Activated CD4-positive, alpha-beta memory T cell treated with anti-CD3 and anti-CD28 coated beads, Interleukin-2, amount 10 ng/mL, durations not matched to agents 7 days and 5 days (primary cell): Measurements from ENCODE around the gene XRCC4. TPM values are rescaled to one million over a fixed set of nuclear protein-coding genes. Genes with fewer than 3 reads are reported as not detected.

Experiments
- CTCF ChIA-PET: fragments of 350-600 bp; sonication (Branson Sonifier 250); formaldehyde crosslinking; loops from one replicate; lab custom pipeline; 2021; ENCODE audit warnings: antibody characterized with exemption, inconsistent platforms; lab: Charles Lee
- POLR2A ChIA-PET: fragments of 350-600 bp; sonication (Branson Sonifier 250); formaldehyde crosslinking; loops from one replicate; lab custom pipeline; 2021; ENCODE audit warnings: antibody characterized with exemption; lab: Charles Lee
- DNase-seq: peaks from one replicate; pipeline ENCODE4 v3.0.0-alpha.2; 2020
- H3K27ac Mint-ChIP-seq: one replicate; pipeline ENCODE4 v1.8.0; 2021; ENCODE audit warnings: mild to moderate bottlenecking, mixed read lengths
- H3K27me3 Mint-ChIP-seq: one replicate; pipeline ENCODE4 v1.8.0; 2021; ENCODE audit warnings: mixed read lengths
- H3K36me3 Mint-ChIP-seq: one replicate; pipeline ENCODE4 v1.8.0; 2021; ENCODE audit warnings: low read depth, mixed read lengths
- H3K4me1 Mint-ChIP-seq: one replicate; pipeline ENCODE4 v1.8.0; 2021; ENCODE audit warnings: mixed read lengths
- H3K4me3 Mint-ChIP-seq: one replicate; pipeline ENCODE4 v1.8.0; 2021; ENCODE audit warnings: mild to moderate bottlenecking, mixed read lengths
- H3K9me3 Mint-ChIP-seq: one replicate; pipeline ENCODE4 v1.8.0; 2021; ENCODE audit warnings: mixed read lengths
- total RNA-seq, 2 experiments: library from RNA; stranded (reverse); gene quantifications; one replicate each; pipeline ENCODE4 v1.2.3, GENCODE V29; 2021

Gene XRCC4
- total RNA-seq, 2 experiments from 2014 or later, result 10.5 to 13.0 TPM

- POLR2A ChIA-PET, result no interaction called here
- no peaks in the 10 kb centered on the region for H3K27me3 Mint-ChIP-seq
- no peaks in the 10 kb centered on the region for H3K4me1 Mint-ChIP-seq
- DNase-seq, result no peak
- H3K9me3 Mint-ChIP-seq, result peaks cover 1% of the 10 kb centered on the region
- H3K4me3 Mint-ChIP-seq, result no peak overlapping the region
- no peaks in the 10 kb centered on the region for H3K36me3 Mint-ChIP-seq
- CTCF ChIA-PET, result interaction anchor here (0.6 kb wide), 1 partner anchor 349 kb away, joined by 3 read pairs; no protein-coding TSS in a partner anchor
- H3K27ac Mint-ChIP-seq, result no peak overlapping the region
Measured at GRCh38 chr5:83385812-83386211, 308.5 kb downstream of the XRCC4 start.

- Mint-ChIP-seq H3K27me3 (no peaks in the 10 kb centered on the region), H3K36me3 (no peaks in the 10 kb centered on the region), H3K4me1 (no peaks in the 10 kb centered on the region), H3K4me3 (no peak overlapping the region), H3K9me3 (peaks cover 1% of the 10 kb centered on the region), H3K27ac (no peak overlapping the region)
- CTCF ChIA-PET, result no interaction called here
- DNase-seq, result no peak
- POLR2A ChIA-PET, result no interaction called here
Measured at GRCh38 chr5:83387041-83387440, 309.7 kb downstream of the XRCC4 start.

- ChIA-PET POLR2A (no interaction called here), CTCF (no interaction called here)
- Mint-ChIP-seq H3K4me3 (no peak overlapping the region), H3K9me3 (no peaks in the 10 kb centered on the region), H3K27me3 (no peaks in the 10 kb centered on the region), H3K4me1 (no peaks in the 10 kb centered on the region), H3K27ac (no peak overlapping the region), H3K36me3 (no peaks in the 10 kb centered on the region)
- DNase-seq, result no peak
Measured at GRCh38 chr5:83388608-83389007, 311.3 kb downstream of the XRCC4 start.

GRCh38 chr5:83392766-83393503 lies 315.6 kb downstream of the XRCC4 start:
- no peak overlapping the region for H3K4me3 Mint-ChIP-seq
- H3K27ac Mint-ChIP-seq, result no peak overlapping the region
- ChIA-PET CTCF (no interaction called here), POLR2A (no interaction called here)
- no peak for DNase-seq
- H3K27me3 Mint-ChIP-seq, result no peaks in the 10 kb centered on the region
- H3K36me3 Mint-ChIP-seq, result no peaks in the 10 kb centered on the region
- no peaks in the 10 kb centered on the region for H3K4me1 Mint-ChIP-seq
- no peaks in the 10 kb centered on the region for H3K9me3 Mint-ChIP-seq

- Mint-ChIP-seq H3K9me3 (no peaks in the 10 kb centered on the region), H3K27ac (no peak overlapping the region), H3K4me1 (no peaks in the 10 kb centered on the region), H3K36me3 (no peaks in the 10 kb centered on the region), H3K4me3 (no peak overlapping the region), H3K27me3 (no peaks in the 10 kb centered on the region)
- POLR2A ChIA-PET, result no interaction called here
- DNase-seq, result no peak
- CTCF ChIA-PET, result no interaction called here
Measured at GRCh38 chr5:83393504-83393866, 316.1 kb downstream of the XRCC4 start.

- ChIA-PET CTCF (no interaction called here), POLR2A (no interaction called here)
- DNase-seq, result no peak
- H3K27ac Mint-ChIP-seq, result no peak overlapping the region
- no peaks in the 10 kb centered on the region for H3K36me3 Mint-ChIP-seq
- no peaks in the 10 kb centered on the region for H3K27me3 Mint-ChIP-seq
- no peak overlapping the region for H3K4me3 Mint-ChIP-seq
- no peaks in the 10 kb centered on the region for H3K9me3 Mint-ChIP-seq
- no peaks in the 10 kb centered on the region for H3K4me1 Mint-ChIP-seq
Measured at GRCh38 chr5:83394190-83394589, 316.8 kb downstream of the XRCC4 start.

- Mint-ChIP-seq H3K4me3 (no peak overlapping the region), H3K27me3 (no peaks in the 10 kb centered on the region), H3K9me3 (no peaks in the 10 kb centered on the region), H3K27ac (no peak overlapping the region), H3K36me3 (no peaks in the 10 kb centered on the region), H3K4me1 (no peaks in the 10 kb centered on the region)
- ChIA-PET CTCF (no interaction called here), POLR2A (no interaction called here)
- no peak for DNase-seq
Measured at GRCh38 chr5:83396662-83397061, 319.3 kb downstream of the XRCC4 start.

GRCh38 chr5:83397658-83398057 lies 320.3 kb downstream of the XRCC4 start:
- no peaks in the 10 kb centered on the region for H3K36me3 Mint-ChIP-seq
- CTCF ChIA-PET, result no interaction called here
- H3K4me1 Mint-ChIP-seq, result no peaks in the 10 kb centered on the region
- no peak overlapping the region for H3K4me3 Mint-ChIP-seq
- POLR2A ChIA-PET, result no interaction called here
- H3K27ac Mint-ChIP-seq, result no peak overlapping the region
- no peak for DNase-seq
- H3K9me3 Mint-ChIP-seq, result no peaks in the 10 kb centered on the region
- H3K27me3 Mint-ChIP-seq, result no peaks in the 10 kb centered on the region

GRCh38 chr5:83400241-83400640 lies 322.9 kb downstream of the XRCC4 start:
- DNase-seq, result no peak
- ChIA-PET CTCF (no interaction called here), POLR2A (no interaction called here)
- H3K36me3 Mint-ChIP-seq, result no peaks in the 10 kb centered on the region
- H3K9me3 Mint-ChIP-seq, result no peaks in the 10 kb centered on the region
- no peaks in the 10 kb centered on the region for H3K27me3 Mint-ChIP-seq
- H3K27ac Mint-ChIP-seq, result no peak overlapping the region
- no peaks in the 10 kb centered on the region for H3K4me1 Mint-ChIP-seq
- no peak overlapping the region for H3K4me3 Mint-ChIP-seq

GRCh38 chr5:83400701-83401100 lies 323.4 kb downstream of the XRCC4 start:
- ChIA-PET POLR2A (no interaction called here), CTCF (no interaction called here)
- Mint-ChIP-seq H3K27ac (no peak overlapping the region), H3K36me3 (no peaks in the 10 kb centered on the region), H3K27me3 (no peaks in the 10 kb centered on the region), H3K4me1 (no peaks in the 10 kb centered on the region), H3K9me3 (no peaks in the 10 kb centered on the region), H3K4me3 (no peak overlapping the region)
- no peak for DNase-seq

GRCh38 chr5:83401122-83401731 lies 323.9 kb downstream of the XRCC4 start:
- no peaks in the 10 kb centered on the region for H3K4me1 Mint-ChIP-seq
- CTCF ChIA-PET, result no interaction called here
- H3K9me3 Mint-ChIP-seq, result no peaks in the 10 kb centered on the region
- H3K4me3 Mint-ChIP-seq, result no peak overlapping the region
- H3K27ac Mint-ChIP-seq, result no peak overlapping the region
- no peaks in the 10 kb centered on the region for H3K36me3 Mint-ChIP-seq
- POLR2A ChIA-PET, result no interaction called here
- no peak for DNase-seq
- no peaks in the 10 kb centered on the region for H3K27me3 Mint-ChIP-seq

- DNase-seq, result no peak
- Mint-ChIP-seq H3K27me3 (no peaks in the 10 kb centered on the region), H3K9me3 (no peaks in the 10 kb centered on the region), H3K4me3 (no peak overlapping the region), H3K36me3 (no peaks in the 10 kb centered on the region), H3K4me1 (no peaks in the 10 kb centered on the region), H3K27ac (no peak overlapping the region)
- ChIA-PET CTCF (no interaction called here), POLR2A (no interaction called here)
Measured at GRCh38 chr5:83401775-83402174, 324.4 kb downstream of the XRCC4 start.
